ENCODE results near the gene MSH5.

- TF ChIP-seq, protein P1, sequence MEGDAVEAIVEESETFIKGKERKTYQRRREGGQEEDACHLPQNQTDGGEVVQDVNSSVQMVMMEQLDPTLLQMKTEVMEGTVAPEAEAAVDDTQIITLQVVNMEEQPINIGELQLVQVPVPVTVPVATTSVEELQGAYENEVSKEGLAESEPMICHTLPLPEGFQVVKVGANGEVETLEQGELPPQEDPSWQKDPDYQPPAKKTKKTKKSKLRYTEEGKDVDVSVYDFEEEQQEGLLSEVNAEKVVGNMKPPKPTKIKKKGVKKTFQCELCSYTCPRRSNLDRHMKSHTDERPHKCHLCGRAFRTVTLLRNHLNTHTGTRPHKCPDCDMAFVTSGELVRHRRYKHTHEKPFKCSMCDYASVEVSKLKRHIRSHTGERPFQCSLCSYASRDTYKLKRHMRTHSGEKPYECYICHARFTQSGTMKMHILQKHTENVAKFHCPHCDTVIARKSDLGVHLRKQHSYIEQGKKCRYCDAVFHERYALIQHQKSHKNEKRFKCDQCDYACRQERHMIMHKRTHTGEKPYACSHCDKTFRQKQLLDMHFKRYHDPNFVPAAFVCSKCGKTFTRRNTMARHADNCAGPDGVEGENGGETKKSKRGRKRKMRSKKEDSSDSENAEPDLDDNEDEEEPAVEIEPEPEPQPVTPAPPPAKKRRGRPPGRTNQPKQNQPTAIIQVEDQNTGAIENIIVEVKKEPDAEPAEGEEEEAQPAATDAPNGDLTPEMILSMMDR (conservative IDR thresholded peaks at IDR 0.05; ENCODE audit: low read depth, low read length), result no peak
- TF ChIP-seq EZH2phosphoT487 (IDR thresholded peaks at IDR 0.05; ENCODE audit: borderline replicate concordance, low read length), result no peak
Observed at GRCh38 chr6:31770860-31771259, 31.1 kb downstream of the MSH5 start.
